ENCODE measurements around the gene HSD17B1. TPM values are rescaled to one million over a fixed set of nuclear protein-coding genes. Genes with fewer than 3 reads are reported as not detected.
A peak's percentile ranks its signal among the peaks of the same experiment; 100 is the strongest.

Gene HSD17B1
- total and polyA plus RNA-seq, 2 of the 13 experiments (the other 11 are each of a cell fraction or from before 2014, with no cell fraction given), result 0.54 to 0.93 TPM

DNA sequence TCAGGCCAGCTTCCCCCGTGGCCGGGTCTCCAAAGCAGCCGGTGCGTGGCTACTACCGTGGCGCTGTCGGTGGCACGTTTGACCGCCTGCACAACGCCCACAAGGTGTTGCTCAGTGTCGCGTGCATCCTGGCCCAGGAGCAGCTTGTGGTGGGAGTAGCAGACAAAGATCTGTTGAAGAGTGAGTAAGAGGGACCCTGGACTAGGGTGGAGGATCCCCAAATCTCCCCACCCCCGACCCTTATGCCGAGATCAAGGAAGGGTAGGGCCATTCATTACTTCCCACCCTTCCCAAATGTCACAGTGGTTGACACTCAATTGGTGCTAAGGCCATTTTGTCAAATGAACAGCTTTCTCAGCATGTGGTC lies 10.4 kb downstream of the HSD17B1 start (continued):
- TF ChIP-seq, protein P1, sequence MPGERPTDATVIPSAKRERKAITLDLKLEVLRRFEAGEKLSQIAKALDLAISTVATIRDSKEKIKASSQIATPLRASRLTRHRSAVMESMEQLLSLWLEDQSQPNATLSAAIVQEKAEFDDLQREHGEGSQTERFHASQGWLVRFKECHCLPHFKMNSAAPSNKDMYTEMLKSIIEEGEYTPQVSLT (CRISPR knock-in tag; IDR thresholded peaks at IDR 0.05; ENCODE audit: borderline replicate concordance, low read depth), result no peak
- no peak for TF ChIP-seq SATB2 (CRISPR knock-in tag; IDR thresholded peaks at IDR 0.05)
- no peak for TF ChIP-seq ZBTB1 (CRISPR knock-in tag; IDR thresholded peaks at IDR 0.05; ENCODE audit: borderline replicate concordance)
- TF ChIP-seq HOXA5 (CRISPR knock-in tag; IDR thresholded peaks at IDR 0.05), result peak; percentile 43; the same call in 1 of the 2 replicates
- TF ChIP-seq FOXC1 (CRISPR knock-in tag; IDR thresholded peaks at IDR 0.05; ENCODE audit: borderline replicate concordance), result no peak
- no peak for TF ChIP-seq SRSF1 (optimal IDR thresholded peaks at IDR 0.05; ENCODE audit: low read depth, low read length)
- TF ChIP-seq, protein P2, sequence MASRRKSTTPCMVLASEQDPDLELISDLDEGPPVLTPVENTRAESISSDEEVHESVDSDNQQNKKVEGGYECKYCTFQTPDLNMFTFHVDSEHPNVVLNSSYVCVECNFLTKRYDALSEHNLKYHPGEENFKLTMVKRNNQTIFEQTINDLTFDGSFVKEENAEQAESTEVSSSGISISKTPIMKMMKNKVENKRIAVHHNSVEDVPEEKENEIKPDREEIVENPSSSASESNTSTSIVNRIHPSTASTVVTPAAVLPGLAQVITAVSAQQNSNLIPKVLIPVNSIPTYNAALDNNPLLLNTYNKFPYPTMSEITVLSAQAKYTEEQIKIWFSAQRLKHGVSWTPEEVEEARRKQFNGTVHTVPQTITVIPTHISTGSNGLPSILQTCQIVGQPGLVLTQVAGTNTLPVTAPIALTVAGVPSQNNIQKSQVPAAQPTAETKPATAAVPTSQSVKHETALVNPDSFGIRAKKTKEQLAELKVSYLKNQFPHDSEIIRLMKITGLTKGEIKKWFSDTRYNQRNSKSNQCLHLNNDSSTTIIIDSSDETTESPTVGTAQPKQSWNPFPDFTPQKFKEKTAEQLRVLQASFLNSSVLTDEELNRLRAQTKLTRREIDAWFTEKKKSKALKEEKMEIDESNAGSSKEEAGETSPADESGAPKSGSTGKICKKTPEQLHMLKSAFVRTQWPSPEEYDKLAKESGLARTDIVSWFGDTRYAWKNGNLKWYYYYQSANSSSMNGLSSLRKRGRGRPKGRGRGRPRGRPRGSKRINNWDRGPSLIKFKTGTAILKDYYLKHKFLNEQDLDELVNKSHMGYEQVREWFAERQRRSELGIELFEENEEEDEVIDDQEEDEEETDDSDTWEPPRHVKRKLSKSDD (CRISPR knock-in tag; IDR thresholded peaks at IDR 0.05; ENCODE audit: low read depth), result no peak
- TF ChIP-seq HMG20B (CRISPR knock-in tag; conservative IDR thresholded peaks at IDR 0.05), result no peak; the same call in 1 of the 2 replicates
- TF ChIP-seq EED (CRISPR knock-in tag; IDR thresholded peaks at IDR 0.05), result no peak; the same call in 1 of the 2 replicates
- TF ChIP-seq SRY (CRISPR knock-in tag; IDR thresholded peaks at IDR 0.05), result no peak
- no peak for TF ChIP-seq ZNF589 (CRISPR knock-in tag; conservative IDR thresholded peaks at IDR 0.05)
- no peak for TF ChIP-seq GTF2F1 (IDR thresholded peaks at IDR 0.05; ENCODE audit: low read length)
- no peak for TF ChIP-seq ZNF619 (CRISPR knock-in tag; IDR thresholded peaks at IDR 0.05)
- TF ChIP-seq, protein P3, sequence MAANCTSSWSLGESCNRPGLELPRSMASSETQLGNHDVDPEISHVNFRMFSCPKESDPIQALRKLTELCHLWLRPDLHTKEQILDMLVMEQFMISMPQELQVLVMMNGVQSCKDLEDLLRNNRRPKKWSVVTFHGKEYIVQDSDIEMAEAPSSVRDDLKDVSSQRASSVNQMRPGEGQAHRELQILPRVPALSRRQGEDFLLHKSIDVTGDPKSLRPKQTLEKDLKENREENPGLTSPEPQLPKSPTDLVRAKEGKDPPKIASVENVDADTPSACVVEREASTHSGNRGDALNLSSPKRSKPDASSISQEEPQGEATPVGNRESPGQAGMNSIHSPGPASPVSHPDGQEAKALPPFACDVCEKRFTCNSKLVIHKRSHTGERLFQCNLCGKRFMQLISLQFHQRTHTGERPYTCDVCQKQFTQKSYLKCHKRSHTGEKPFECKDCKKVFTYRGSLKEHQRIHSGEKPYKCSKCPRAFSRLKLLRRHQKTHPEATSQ (CRISPR knock-in tag; IDR thresholded peaks at IDR 0.05; ENCODE audit: borderline replicate concordance), result no peak
- TF ChIP-seq KLF15 (CRISPR knock-in tag; IDR thresholded peaks at IDR 0.05; ENCODE audit: borderline replicate concordance), result 0 out of 2 replicates have a peak, but pooled peaks have one; percentile 62
- 0 out of 2 replicates have a peak, but pooled peaks have one; percentile 34 for TF ChIP-seq ZNF773 (CRISPR knock-in tag; IDR thresholded peaks at IDR 0.05; ENCODE audit: borderline replicate concordance)
- no peak for TF ChIP-seq ONECUT2 (CRISPR knock-in tag; IDR thresholded peaks at IDR 0.05)
- TF ChIP-seq, protein P4, sequence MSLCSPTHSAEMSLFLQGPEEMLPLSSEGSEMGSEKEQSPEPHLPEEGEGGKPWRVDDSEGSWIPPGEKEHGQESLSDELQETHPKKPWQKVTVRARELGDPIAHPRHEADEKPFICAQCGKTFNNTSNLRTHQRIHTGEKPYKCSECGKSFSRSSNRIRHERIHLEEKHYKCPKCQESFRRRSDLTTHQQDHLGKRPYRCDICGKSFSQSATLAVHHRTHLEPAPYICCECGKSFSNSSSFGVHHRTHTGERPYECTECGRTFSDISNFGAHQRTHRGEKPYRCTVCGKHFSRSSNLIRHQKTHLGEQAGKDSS (CRISPR knock-in tag; IDR thresholded peaks at IDR 0.05; ENCODE audit: borderline replicate concordance, low read depth), result no peak
- TF ChIP-seq, protein P5, sequence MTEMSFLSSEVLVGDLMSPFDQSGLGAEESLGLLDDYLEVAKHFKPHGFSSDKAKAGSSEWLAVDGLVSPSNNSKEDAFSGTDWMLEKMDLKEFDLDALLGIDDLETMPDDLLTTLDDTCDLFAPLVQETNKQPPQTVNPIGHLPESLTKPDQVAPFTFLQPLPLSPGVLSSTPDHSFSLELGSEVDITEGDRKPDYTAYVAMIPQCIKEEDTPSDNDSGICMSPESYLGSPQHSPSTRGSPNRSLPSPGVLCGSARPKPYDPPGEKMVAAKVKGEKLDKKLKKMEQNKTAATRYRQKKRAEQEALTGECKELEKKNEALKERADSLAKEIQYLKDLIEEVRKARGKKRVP (CRISPR knock-in tag; IDR thresholded peaks at IDR 0.05), result no peak
- TF ChIP-seq AGO1 (IDR thresholded peaks at IDR 0.05; ENCODE audit: low read depth, low read length, poor library complexity, severe bottlenecking), result no peak
- TF ChIP-seq, protein P6, sequence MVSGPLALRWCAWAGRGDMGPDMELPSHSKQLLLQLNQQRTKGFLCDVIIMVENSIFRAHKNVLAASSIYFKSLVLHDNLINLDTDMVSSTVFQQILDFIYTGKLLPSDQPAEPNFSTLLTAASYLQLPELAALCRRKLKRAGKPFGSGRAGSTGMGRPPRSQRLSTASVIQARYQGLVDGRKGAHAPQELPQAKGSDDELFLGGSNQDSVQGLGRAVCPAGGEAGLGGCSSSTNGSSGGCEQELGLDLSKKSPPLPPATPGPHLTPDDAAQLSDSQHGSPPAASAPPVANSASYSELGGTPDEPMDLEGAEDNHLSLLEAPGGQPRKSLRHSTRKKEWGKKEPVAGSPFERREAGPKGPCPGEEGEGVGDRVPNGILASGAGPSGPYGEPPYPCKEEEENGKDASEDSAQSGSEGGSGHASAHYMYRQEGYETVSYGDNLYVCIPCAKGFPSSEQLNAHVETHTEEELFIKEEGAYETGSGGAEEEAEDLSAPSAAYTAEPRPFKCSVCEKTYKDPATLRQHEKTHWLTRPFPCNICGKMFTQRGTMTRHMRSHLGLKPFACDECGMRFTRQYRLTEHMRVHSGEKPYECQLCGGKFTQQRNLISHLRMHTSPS (CRISPR knock-in tag; IDR thresholded peaks at IDR 0.05; ENCODE audit: low read depth), result no peak
- TF ChIP-seq SIX4 (CRISPR knock-in tag; IDR thresholded peaks at IDR 0.05), result no peak
